ENCODE measurements around the gene ZIC5. TPM values are rescaled to one million over a fixed set of nuclear protein-coding genes. Genes with fewer than 3 reads are reported as not detected.
"Not testable (repeated sequence)": the region's sequence is repeated elsewhere in the genome, so short reads cannot be mapped to it uniquely, and the experiment has no call there.

ZIC5 gene
- polyA plus RNA-seq, 5 donors: not detected

DNA sequence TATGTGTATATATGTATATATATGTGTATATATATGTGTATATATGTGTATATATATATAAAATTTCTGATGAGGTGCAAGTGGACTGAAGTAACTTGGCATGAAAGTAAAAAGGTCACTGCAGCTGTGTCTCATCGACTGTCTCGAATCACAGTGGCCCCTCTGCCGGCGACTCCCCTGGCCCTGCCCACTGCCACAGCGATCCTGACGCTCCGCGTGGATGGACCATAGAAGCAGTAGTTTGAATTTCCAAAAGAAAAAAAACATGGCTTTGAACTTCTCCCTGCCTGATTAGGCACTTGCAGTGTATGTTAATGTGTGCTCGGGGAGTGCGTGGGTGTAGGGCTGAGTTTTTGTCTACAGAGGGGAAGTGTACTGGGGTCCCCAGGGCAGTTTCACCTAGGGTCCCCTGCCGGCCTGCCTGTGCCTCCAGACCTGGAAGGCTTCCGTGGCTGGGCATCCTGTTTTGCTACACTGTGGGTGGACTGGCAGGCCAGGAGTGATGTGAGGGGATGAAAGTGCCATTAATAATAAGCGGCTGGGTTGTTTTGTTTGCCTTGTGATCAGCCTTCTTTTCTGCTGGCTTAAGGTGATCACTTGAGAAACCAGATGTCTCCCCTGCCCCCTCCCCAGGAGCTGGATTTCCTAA, 10.8 kb downstream of the ZIC5 start:
- no peak for DNase-seq

DNA sequence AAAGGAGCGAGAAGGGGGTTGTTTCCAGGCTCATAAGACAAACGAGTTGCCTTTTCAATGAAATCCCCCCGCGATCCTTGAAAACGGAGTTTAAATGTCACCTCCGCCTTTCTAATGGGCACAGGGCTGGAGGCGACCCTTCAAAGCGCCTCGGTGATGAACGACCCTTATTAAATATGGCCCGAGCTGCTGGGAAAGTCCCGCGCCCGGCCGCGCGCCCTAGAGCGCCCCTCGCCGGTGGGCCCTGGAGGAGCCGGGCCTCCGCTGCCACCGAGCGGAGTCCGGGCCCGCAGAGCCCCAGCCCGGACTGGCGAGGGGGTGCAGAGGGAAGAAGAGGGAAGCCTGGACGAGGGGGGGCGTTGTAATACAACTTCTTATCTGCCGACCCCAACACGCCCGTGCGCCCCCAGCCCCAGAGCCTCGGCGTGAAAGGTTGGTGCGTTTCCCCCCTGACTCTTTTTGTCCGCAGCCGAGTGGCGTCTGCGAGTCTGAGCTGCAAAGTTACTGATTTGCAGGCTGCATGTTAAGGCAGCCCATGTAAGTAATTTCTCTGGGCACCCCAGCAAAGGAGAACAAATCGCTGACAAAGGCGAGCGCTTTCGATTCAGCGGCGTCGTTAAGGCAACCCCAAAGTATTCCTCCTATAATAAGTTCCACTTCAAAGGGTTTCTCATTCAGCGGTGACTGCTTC, 11.9 kb downstream of the ZIC5 start:
- no peak for DNase-seq

DNA sequence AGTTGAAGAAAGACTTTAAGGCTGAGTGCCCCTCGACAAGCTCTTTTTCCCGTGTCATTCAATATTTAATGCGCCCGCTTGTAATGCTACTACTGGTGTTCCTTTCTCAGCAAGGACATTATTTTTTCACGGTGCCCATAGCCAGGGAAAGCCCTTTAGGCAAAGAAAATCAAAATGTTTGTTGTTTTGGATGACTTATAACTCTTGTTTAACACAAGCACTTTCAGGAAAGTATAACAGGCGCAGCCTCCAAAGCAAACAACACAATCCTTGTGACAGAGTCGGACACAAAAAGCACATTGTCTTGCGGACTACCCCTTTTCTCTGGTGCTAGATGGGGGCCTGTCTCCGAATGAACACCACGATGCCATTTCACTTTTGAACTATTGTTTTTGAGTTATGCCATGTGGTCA, 12.4 kb downstream of the ZIC5 start:
- DNase-seq: no peak

DNA sequence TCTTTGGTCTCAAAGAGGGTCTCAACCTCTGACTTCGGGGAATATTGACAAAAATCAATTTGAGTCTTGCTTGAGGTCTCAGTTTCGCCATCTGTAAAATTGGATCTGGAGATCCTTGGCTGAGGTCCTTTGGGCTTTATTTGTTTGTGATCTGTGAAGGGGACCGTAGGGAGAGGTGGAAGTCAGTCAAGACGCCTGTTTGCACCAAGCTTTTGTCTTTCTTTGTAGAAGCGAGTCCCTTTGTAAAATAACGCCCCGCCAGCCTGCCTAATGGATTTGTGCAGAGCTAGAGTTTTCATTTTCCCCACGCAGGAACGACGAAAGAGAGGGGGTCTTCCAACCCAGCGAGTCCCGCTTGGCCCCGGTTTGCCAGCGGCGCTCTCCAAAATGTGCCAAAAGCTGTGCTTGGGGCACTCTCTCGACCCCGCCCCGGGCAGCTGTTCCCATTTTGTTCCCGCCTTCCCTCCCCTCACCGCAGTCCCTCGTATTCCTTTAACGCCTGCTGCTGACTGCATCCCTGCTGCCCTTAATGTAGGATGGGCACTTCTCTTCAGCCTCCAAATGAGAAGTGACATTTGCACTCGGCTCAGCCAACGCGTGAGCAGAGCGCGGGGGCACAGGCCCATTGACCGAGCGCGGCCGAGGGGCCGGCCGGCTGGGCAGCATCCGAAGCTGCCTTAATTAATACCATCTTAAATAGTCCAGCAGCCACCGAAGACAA, 13.0 kb downstream of the ZIC5 start:
- DNase-seq: no peak

DNA sequence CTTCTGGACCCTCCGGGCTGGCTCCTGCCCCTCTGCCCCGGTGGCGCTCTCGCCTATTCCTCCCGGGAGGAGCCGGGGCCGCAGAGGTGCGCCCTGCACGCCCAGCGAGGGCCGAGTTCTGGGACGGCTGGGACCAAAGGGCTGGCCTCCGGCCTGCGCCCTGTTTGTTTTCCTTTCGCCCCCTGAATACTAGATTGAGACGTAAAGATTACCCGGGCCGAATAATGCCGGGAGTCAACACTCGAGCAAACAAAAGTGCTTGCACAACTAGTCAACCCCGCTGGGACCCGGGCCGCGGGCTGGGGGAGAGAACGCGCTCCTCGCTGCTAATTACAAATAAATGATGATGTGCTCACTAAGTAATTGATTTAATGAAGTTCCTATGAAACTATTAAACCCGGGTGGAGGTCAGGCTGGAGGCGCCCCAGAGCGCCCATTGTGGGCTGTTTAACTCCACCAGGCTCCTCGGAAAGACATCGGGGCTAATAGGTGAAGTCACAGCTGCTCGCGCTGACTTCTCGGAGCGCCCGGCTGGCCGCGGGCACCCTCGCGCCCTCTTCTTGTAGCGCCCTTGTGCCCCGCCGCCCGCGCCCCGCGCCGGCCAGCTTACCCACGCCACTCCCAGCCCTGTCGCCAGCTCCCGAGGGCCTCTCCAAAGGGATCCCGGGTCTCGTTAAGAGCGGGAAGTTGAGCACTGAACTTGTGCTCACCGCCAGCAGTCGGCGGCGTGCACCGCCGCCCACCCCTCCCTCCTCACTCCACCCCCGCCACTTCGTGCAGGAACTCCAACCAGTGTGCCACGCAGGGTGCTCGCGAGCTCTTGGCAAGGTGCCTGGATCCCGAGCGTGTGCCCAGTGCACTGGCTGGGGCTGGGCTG, 14.9 kb downstream of the ZIC5 start:
- no peak for DNase-seq

DNA sequence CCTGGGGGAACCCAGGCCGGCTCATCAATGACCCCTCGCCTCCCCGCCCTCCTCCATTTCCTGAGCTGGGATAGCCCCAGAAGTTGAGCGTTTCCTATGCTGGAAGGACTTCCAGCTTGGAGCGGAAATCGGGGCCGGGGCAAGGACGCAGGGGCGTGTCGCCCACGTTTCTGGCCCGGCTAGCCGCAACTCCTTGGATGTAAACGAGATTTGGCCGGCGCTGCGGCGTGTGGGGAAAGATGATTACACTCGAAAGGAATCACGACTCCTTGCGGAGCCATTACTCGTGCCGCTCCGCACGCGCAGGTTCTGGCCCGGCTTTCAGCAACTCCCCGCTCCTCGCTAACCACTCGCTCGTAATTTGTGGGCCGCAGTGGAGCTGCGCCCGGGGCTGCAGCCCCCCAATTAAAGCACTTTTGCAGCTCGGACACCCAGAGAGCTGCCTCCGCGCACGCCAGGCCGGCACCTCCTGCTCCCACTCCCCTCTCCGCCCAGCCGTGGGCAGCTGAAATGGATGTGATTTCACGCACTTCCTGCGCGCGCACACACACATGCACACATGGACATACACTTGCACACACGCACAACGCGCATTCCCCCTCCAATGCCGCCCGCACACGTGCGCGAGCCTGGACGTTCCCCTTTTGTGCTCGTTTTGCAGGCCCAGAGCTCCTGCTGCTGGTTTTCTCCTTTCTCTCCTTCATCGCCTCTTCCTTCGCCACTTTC, 15.7 kb downstream of the ZIC5 start:
- no peak for DNase-seq

DNA sequence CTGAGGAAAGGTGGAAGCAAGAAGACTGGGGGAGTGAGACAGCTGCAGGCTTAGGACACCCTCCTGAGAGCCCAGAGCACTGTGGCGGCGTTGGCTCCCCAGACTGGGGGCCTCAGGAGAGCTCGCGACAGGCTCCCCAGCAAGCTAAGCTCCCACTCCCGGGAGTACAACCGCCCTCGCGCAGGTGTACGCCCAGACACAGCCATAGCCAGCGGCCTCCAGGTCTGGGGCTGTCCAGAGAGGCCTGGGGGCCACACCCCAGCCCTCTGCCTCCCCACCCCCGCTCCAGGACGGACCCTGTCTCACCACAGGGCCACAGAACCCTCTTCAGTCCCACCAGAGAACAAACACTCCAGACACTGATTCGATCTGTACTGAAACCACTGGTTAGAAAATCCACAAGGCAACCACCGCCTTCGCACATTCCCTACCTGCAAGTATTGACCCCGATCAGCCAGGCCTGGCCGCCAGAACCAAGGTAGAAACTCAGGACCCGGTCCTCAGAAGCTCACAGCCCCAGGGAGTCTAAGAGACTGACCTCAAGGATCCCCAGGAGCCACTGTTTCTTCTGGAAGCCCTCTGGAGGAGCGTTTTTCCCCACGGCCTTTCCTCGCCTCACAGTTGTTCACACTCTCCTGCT, 16.3 kb downstream of the ZIC5 start:
- no peak for DNase-seq

DNA sequence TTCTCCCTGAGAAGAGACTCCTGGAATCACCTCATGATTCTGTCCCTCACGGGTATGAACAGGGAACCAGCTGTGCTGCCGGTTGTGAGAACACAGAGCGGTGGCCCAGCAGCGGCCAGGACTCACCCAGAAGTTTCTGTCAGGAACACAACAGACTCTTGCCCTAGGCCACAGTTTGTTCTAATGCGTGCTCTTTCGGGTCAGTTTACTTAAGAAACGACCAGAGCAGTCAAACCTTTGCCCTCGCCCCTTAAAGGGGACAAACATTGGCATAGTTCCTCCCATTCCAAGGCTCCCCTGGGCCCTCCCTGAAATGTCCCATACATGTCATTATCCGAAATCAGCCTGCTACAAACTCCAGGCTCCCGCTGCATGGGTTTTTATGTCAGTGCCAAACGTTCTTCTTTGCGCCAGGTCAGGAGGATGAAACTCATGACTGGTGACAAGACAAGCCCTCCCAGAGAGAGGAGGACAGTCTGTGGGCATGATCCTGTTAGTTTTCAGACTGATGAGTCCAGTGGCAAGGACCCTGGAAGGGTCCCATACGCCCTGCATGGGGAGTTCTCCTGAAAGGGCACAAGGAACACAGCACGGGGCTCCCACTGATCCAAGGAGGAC, 18.3 kb downstream of the ZIC5 start:
- DNase-seq: no peak

DNA sequence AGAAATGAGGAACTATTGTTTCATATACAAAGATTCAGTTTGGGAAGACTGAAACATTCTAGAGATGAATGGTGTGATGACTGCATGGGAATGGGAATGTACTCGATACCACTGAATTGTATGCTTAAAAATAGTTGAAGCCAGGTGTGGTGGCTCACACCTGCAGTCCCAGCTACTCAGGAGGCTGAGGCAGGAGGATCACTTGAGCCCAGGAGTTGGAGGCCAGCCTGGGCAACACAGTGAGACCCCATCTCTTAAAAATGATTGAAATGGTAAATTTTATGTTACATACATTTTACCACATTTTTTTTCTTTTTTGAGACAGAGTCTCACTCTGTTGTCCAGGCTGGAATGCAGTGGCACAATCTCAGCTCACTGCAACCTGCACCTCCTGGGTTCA, 19.9 kb downstream of the ZIC5 start:
- DNase-seq: not testable (repeated sequence)

DNA sequence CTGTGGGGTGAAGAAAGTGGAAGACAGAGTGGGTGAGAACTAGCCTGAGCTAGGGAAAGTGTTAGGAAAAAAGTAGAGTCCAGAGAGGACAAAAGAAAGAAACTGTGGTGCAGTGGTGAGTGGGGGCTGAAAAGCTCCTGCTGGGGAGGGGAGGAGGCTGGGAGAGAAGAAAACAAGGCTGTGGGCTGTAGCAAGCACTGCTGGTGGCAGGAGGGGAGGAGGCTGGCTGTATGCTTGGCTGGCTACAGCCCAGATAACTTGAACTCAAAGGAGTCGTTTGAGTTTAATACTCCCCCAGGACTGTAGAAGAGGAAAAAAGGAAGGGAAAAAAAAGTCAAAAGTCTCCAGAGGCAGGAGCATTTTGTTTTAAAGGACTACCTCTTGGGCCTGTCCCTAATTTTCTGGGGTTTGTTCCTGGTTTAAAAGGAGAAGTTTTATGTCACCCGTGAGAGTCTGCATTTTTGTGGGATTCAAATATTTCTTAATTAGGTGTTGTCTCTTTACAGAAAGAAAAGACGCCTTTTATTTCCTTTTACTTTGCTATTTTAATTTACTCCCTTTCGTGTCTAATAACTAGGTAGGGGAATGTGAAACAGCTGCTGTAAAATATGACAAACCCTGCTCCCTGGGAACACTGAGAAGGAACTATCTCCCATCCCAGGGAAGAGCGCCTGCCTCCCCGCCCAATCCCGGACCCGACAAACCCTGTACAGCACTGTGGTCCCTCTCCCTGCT, 21.7 kb downstream of the ZIC5 start:
- no peak for DNase-seq

DNA sequence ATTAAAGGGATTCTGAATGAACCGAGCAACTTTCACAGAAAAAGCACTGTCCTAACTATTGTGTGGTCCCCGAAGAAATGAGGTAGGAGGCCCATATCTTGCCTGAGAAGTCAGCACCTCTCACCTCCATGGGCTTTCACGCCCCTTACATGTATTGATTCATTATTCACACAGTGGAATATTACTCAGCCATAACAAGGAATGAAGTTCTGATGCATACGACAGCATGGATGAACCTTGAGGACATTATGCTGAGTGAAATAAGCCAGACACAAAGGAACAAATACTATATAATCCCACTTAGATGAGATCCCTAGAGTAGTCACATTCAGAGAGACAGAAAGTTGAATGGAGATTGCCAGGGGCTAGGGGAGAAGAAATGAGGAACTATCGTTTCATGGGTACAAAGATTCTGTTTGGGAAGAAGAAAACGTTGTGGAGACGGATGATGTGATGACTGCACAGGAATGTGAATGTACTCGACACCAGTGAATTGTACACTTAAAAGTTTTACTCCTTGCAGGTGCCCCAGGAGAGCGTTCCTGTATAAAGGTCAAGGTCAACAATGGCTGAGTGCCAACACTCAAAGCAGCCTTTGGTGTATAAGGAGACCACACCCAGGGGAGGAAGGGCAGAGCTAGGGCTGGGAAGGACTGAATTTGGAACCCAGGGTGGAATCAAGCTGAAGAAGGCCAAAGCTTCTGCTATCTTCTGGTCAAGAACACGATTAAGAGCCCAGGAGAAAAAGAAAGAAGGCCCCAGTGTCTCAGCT, 22.5 kb downstream of the ZIC5 start:
- no peak for DNase-seq

DNA sequence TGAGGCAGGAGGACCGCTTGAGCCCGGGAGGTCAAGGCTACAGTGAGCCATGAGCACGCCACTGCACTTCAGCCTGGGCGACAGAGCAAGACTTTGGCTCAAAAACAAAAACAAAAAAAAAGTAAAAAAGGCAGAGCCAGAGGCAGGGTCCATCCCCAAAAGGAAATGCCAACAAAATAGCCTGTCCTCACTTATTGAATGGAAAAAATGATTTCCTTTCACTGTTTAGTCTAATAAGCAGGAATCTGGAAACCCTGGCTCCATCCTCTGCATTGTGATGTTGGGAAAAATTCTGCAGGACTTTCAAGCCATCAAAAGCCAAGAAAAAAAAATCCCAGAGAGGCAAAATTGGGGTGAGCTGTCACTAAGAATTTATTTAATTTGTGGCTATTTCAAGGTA, 23.2 kb downstream of the ZIC5 start:
- DNase-seq: no peak

DNA sequence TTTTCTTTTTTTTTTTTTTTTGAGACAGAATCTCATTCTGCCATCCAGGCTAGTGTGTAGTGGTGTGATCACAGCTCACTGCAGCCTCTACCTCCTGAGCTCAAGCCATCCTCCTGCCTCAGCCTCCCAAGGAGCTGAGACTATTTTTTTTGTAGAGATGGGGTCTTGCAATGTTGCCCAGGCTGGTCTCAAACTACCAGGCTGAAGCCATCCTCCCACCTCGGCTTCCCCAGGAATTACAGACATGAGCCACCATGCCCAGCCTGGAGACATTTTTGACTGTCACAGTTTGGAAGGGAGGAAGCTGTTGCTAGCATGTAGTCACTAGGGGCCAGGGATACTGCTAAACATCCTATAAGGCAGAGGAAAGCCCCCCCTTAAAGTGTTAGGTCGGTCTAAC, 23.9 kb downstream of the ZIC5 start:
- DNase-seq: no peak

DNA sequence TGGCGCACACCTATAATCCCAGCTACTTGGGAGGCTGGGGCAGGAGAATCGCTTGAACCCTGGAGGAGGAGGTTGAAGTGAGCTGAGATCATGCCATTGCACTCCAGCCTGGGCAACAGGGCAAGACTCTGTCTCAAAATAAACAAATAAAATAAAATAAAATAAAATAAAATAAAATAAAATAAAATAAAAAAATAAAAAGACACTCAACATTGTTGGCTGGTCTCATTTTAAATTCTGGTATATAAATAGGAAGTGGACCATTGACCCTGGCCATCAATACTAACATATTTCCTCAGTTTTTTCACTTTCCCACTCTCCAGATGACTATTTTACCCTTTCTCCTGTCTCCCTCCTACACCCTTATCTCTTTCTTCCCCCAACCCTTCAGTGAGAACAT, 26.1 kb downstream of the ZIC5 start:
- not testable (repeated sequence) for DNase-seq

DNA sequence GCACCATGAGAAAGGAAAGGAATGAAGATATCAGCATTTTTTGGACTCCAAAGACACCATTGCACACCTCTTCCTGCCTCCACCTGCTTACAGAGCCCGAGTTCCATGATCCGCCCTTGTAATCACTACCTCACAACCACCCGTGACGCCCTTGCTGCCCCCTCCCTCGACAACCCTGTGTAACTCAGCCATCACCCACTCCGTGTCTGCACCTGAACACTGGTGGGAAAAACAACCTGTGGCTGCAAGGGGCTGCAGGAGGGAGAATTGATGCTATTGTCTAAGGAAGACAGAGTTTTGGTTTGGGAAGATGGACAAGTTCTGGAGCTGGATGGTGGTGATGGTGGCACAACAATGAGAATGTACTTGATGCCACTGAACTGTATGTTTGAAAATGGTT, 27.0 kb downstream of the ZIC5 start:
- DNase-seq: no peak

DNA sequence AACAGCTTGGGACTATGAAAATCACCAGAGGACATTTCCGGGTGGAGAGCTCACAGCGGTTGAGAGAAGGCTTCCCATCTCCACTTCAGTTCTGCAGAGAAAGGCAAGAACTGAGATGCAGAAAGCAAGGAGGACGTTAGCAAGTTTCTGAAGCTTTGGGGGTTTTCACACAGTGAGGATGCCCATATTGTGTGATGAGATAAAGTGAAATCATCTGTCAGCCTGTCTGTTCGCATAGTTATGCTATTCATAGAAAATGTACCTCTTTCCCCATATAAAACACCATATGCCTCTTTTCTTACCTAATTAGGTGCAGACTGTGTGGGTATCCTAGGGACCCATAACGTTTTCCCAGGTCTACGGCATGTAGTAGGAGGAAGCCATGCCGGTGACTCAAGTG, 27.5 kb downstream of the ZIC5 start:
- DNase-seq: no peak

DNA sequence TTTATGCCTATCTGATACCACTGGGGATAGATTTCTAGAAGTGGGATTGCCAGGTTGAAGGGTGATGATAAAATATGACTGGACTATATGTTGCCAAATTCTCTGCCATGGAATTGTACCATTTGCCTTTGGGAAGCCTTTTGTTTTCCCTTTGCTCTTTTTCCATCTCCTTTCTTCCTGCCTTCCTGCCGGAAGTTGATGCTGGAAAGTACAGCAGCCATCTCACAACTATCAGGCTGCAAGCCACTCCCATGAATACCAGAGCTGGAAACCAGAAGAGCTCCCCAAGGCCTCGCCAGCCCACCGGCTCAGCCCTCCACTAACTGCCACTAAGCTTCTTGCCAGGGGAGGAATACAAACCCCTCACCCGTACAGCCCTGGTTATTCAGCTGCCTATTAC, 29.7 kb downstream of the ZIC5 start:
- DNase-seq: no peak

DNA sequence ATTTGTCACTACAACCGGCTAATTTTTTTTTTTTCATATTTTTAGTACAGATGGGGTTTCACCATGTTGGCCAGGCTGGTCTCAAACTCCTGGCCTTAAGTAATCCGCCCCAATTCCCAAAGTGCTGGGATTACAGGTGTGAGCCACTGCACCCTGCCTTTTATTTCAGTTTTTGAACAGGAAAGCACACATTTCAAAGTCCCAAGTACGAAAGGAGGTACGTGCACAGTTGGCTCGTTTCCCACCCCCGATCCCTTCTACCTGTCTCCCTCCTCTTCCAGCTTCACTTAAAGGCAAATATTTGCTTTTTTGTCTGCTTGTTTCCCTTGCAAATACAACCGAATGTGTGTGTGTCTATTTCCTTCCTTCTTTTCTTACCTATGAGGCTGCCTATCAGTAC, 30.5 kb downstream of the ZIC5 start:
- no peak for DNase-seq

DNA sequence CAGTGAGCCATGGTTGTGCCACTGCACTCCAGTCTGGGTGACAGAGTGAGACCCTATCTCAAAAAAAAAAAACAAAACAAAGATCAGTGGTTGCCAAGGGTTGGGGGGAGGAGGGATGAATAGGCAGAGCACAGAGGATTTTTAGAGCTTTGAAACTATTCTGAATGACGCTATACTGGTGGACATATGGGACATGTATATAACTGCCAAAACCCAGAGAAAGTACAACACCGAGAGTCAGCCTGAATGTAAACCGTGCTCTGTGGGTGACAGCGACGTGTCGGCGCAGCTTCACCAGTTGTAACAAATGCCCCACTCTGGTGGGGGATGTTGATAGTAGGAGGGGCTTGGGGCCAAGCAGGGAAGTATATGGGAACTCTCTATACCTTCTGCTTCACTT, 32.9 kb downstream of the ZIC5 start:
- DNase-seq: no peak
